ENCODE data around the gene TNFRSF25. TPM values are rescaled to one million over a fixed set of nuclear protein-coding genes. Genes with fewer than 3 reads are reported as not detected.

Gene TNFRSF25
- total and polyA plus RNA-seq, 3 donors from 2014 or later = 6.2 to 14.0 (median 13.4) TPM

DNA sequence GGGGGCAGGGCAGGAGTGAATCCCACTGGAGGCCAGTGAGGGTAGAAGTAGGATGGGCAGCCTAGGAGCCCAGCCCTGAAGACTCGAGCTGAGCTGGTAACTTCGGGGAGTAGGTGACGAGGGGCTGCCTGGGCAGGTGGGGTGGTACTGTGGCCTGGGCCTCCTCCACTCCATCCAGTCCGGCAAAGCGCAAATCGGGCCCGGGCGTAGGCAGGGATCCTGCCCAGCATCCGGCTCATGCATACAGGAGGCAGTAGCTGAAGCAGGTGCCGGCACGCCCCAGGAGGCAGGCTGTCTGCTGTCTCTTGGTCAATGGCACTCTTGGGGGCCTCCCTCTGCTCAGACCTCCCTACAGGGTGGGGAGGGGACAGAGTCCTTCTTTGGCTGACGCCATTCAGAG is 1.3 kb upstream of the TNFRSF25 start:
- no peak overlapping the region for H3K27ac ChIP-seq
- H3K4me1 ChIP-seq = no peaks in the 10 kb centered on the region
- no peak overlapping the region for H3K4me3 ChIP-seq
- DNase-seq = no peak
- no peaks in the 10 kb centered on the region for H3K27me3 ChIP-seq
- no peaks in the 10 kb centered on the region for H3K9me3 ChIP-seq
- H3K36me3 ChIP-seq (ENCODE audit: low read depth, missing control alignments) = no peaks in the 10 kb centered on the region
- WGBS, 2 donors = 97 to 100% methylated on average over 3 to 12 of the region's 12 CpGs
- no peak for TF ChIP-seq POLR2A (IDR thresholded peaks at IDR 0.05)
- TF ChIP-seq, protein P1, sequence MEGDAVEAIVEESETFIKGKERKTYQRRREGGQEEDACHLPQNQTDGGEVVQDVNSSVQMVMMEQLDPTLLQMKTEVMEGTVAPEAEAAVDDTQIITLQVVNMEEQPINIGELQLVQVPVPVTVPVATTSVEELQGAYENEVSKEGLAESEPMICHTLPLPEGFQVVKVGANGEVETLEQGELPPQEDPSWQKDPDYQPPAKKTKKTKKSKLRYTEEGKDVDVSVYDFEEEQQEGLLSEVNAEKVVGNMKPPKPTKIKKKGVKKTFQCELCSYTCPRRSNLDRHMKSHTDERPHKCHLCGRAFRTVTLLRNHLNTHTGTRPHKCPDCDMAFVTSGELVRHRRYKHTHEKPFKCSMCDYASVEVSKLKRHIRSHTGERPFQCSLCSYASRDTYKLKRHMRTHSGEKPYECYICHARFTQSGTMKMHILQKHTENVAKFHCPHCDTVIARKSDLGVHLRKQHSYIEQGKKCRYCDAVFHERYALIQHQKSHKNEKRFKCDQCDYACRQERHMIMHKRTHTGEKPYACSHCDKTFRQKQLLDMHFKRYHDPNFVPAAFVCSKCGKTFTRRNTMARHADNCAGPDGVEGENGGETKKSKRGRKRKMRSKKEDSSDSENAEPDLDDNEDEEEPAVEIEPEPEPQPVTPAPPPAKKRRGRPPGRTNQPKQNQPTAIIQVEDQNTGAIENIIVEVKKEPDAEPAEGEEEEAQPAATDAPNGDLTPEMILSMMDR (IDR thresholded peaks at IDR 0.05) = no peak
- intact Hi-C loops (cut with DNase I; ENCODE audit: low total_unique reads) = no loop called here

DNA sequence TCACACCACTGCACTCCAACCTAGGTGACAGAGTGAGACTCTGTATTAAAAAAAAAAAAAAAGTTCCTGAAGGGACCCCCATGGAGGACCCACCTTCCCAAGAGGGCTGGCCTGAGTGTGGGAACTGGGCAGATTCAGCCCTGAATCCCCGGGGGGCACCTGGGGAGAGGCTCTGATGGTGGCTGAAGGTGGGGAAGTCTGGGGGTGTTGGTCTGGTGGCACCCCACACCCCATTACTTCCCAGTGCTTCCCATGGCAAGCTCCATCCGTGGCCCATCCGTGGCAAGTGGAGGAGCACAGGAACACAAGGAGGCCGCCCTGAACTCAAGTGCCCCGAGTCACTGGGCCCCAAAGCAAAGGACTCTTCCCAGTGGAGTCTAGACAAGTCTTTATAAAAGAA is 778 bp upstream of the TNFRSF25 start:
- Histone ChIP-seq H3K4me3 (no peak overlapping the region), H3K27me3 (no peaks in the 10 kb centered on the region), H3K36me3 (ENCODE audit: low read depth, missing control alignments) (no peaks in the 10 kb centered on the region), H3K4me1 (no peaks in the 10 kb centered on the region), H3K9me3 (no peaks in the 10 kb centered on the region), H3K27ac (no peak overlapping the region)
- DNase-seq = no peak
- 91% methylated on average over 5 of the region's 5 CpGs; no CpG with 5 or more reads in 1 of the 2 donors for WGBS, 2 donors
- intact Hi-C loops (cut with DNase I; ENCODE audit: low total_unique reads) = no loop called here
- TF ChIP-seq, protein P1 (IDR thresholded peaks at IDR 0.05) = no peak
- no peak for TF ChIP-seq POLR2A (IDR thresholded peaks at IDR 0.05)

DNA sequence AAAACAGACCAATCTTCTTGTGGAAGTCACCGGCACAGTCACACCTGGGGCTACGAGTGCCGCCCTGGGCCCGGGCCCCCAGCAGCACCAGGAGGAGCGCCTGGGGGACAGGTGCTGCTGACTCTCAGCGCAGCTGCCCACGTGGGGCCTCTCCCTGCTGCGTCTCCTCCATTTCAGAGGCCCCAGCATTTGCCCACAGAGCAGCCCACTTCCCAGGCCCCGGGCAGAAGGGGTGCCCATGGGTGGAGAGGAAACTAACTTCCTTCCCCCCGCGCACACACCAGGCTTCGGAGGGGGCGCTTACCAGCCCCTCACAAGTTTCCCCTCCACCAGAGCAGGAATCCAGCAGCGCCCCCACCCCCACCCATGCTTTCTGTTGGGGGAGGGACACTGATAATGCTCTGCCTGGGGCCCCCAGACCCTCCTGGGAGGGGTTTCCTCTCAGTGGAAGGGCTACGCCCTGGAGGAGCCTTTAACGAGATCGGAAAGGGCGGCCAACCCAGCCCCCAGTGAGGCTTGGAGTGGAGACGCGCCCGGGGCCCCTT is 440 bp downstream of the TNFRSF25 start:
- Histone ChIP-seq H3K4me1 (no peaks in the 10 kb centered on the region), H3K27me3 (no peaks in the 10 kb centered on the region), H3K4me3 (no peak overlapping the region), H3K36me3 (ENCODE audit: low read depth, missing control alignments) (no peaks in the 10 kb centered on the region), H3K27ac (no peak overlapping the region), H3K9me3 (no peaks in the 10 kb centered on the region)
- TF ChIP-seq, protein P1 (IDR thresholded peaks at IDR 0.05) = no peak
- TF ChIP-seq POLR2A (IDR thresholded peaks at IDR 0.05) = no peak
- intact Hi-C loops (cut with DNase I; ENCODE audit: low total_unique reads) = no loop called here
- DNase-seq = no peak
- 84 to 88% methylated on average over 10 to 19 of the region's 21 CpGs for WGBS, 2 donors

DNA sequence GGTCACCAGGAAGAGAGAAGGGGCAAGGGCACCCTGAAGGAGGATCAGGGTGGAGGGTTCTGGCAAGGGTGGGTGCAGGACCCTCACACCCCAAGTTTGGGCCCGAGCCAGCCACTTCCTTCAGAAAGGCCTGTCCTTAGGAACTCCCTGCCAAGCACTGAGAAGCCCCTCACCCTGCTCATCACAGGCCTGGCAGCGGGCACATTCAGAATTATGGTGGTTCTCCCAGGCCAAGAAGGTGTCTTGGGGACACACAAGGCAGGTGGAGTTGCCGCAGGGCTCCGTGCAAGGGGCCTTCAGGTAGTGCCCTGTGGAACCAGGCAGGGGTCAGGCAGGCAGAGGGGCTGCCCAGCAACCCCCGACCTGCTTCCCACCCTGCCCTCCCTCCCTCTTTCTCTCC is 1.1 kb downstream of the TNFRSF25 start:
- no peak overlapping the region for H3K4me3 ChIP-seq
- no peaks in the 10 kb centered on the region for H3K4me1 ChIP-seq
- 79 to 90% methylated on average over 2 to 5 of the region's 5 CpGs for WGBS, 2 donors
- no peak for TF ChIP-seq POLR2A (IDR thresholded peaks at IDR 0.05)
- TF ChIP-seq, protein P1 (IDR thresholded peaks at IDR 0.05) = no peak
- H3K27ac ChIP-seq = no peak overlapping the region
- H3K27me3 ChIP-seq = no peaks in the 10 kb centered on the region
- H3K36me3 ChIP-seq (ENCODE audit: low read depth, missing control alignments) = no peaks in the 10 kb centered on the region
- intact Hi-C loops (cut with DNase I; ENCODE audit: low total_unique reads) = no loop called here
- no peak for DNase-seq
- no peaks in the 10 kb centered on the region for H3K9me3 ChIP-seq

DNA sequence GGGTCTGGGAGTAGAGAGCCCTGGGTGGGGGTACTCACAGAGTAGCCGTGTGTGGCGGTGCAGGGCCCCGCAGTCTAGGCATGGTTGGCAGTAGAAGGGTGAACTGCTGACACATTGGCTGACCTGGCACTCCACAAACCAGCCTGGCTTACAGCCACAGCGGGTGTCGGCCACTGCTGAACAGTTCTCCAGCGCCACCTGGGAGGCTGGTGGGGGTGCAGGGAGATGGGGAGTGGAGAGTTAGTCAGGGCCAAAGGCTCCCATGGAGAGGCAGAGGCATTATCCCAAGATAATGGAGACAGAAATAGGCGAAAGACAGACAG is 1.5 kb downstream of the TNFRSF25 start:
- TF ChIP-seq, protein P1 (IDR thresholded peaks at IDR 0.05) = no peak
- TF ChIP-seq POLR2A (IDR thresholded peaks at IDR 0.05) = no peak
- no peaks in the 10 kb centered on the region for H3K36me3 ChIP-seq (ENCODE audit: low read depth, missing control alignments)
- H3K4me1 ChIP-seq = no peaks in the 10 kb centered on the region
- intact Hi-C loops (cut with DNase I; ENCODE audit: low total_unique reads) = no loop called here
- no peaks in the 10 kb centered on the region for H3K27me3 ChIP-seq
- H3K4me3 ChIP-seq = no peak overlapping the region
- H3K9me3 ChIP-seq = no peaks in the 10 kb centered on the region
- 95 to 96% methylated on average over 4 to 7 of the region's 7 CpGs for WGBS, 2 donors
- no peak overlapping the region for H3K27ac ChIP-seq
- no peak for DNase-seq
